ENCODE data around the gene TOP2A.

The TOP2A gene

DNA sequence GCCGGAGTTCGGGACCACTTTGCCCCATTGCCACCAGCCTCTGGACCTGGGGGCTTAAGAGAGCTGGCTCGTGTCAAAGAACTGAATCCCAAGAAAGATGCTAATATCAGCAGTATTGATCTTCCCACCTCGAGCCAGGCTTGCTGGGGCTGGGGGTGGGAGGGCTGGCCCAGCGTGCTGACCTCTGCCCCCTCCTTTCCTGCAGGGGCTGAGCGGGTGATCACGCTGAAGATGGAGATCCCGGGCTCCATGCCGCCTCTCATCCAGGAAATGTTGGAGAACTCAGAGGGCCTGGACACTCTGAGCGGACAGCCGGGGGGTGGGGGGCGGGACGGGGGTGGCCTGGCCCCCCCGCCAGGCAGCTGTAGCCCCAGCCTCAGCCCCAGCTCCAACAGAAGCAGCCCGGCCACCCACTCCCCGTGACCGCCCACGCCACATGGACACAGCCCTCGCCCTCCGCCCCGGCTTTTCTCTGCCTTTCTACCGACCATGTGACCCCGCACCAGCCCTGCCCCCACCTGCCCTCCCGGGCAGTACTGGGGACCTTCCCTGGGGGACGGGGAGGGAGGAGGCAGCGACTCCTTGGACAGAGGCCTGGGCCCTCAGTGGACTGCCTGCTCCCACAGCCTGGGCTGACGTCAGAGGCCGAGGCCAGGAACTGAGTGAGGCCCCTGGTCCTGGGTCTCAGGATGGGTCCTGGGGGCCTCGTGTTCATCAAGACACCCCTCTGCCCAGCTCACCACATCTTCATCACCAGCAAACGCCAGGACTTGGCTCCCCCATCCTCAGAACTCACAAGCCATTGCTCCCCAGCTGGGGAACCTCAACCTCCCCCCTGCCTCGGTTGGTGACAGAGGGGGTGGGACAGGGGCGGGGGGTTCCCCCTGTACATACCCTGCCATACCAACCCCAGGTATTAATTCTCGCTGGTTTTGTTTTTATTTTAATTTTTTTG, 61.6 kb downstream of the TOP2A start:
- no peak for DNase-seq

DNA sequence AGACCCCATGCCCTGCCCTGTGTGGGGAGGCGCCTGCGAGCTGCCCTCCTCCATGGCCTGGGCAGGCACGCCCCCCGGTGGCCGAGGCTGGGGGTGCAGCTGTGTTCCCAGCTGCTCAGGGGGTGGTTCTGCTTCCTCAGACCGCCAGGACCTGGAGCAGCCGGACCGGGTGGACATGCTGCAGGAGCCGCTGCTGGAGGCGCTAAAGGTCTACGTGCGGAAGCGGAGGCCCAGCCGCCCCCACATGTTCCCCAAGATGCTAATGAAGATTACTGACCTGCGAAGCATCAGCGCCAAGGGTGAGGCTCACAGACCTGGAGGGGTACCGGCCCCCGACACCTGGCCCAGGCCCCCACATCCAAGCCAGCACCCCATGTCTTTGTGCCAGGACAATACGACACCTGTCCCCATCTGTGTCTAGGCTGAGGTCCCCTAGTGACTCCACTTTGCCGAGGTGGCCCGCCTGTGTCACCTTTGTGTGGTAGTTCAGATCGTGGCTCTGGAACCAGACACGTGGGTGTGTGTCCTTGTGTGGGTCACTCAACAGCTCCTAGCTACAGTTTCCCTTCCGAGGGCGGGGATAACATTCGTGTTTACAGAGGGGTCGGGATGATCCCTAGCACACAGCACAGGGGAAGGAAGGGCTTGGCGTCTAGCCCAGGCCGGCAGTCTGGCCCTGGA, 62.4 kb downstream of the TOP2A start:
- DNase-seq, result peak; percentile 78

DNA sequence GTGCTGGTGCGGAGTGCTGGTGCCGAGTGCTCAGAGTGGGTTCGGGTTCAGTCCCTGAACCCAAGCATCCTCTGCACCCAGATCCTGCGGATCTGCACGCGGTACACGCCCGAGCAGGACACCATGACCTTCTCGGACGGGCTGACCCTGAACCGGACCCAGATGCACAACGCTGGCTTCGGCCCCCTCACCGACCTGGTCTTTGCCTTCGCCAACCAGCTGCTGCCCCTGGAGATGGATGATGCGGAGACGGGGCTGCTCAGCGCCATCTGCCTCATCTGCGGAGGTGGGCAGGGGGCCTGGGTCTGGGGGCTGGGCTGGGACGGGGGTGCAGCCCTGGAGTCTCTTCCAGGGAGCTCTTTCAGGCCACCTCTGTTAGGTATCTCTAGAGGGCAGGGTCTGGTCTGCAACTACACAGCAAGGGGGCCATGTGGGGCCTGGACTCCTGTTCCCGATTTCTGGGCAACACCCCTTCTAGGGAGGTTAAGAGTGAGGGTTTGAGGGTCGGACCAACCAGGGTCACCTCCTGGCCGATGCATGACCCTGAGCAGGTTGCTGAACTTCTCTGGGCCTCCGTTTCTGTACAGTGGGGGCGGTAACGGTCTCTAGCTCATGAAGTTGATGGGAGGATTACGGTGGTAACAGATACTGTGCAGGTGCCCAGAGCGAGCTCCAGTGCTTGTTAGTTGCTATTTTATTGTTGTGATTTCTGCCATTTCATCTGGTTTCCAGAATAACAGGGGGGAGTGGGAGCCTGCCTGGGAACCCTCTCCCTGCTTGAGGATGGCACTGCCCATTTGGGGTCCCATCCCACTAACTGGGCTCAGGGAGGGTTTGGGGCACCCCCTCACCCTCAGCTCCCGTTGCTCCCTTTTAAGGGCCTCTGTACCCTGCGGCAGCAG, 63.2 kb downstream of the TOP2A start:
- no peak for DNase-seq

DNA sequence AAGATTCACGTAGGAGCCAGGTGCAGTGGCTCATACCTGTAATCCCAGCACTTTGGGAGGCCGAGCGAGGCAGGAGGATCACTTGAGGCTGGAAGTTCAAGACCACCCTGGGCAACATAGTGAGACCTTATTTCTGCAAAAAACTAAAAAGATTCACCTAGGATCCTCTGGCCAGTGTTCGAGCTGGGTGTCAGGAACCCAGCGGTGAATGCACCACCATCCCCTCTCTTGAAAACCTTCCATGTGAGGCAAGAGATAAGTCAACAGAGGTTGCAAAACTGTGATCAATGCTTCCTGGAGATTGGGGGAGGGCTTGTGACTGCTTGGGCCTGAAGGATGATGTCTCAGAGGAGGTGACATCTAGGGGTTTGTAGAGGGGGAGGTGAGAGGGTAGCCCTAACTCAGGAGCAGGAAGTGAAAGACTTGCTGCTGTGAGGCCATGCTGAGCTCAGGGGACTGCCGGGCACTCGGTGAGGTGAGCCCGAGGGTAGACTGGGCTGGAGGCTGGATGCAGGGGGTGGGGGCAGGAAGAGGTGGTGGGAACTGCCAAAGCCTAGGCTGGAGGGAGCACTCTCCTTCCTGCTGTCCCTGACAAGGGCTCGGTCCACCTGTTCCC, 64.8 kb downstream of the TOP2A start:
- no peak for DNase-seq

DNA sequence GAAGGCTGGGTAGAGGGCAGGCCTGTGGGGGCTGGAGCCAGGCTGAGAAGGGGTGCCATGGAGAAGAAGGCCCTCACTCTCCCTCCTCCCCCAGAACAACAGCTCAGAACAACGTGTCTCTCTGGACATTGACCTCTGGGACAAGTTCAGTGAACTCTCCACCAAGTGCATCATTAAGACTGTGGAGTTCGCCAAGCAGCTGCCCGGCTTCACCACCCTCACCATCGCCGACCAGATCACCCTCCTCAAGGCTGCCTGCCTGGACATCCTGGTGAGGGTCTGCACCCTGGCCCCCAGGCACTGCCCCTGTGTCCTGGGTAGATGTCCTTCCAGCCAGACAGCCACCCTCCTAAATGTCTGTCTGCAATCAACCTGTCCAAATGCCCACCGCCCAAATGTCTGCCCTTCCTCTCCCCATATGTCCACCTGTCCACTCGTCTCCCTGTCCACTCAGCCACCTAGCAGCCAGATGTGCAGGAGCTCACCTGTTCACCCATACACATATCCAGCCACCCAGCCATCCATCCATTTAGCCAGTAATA, 65.4 kb downstream of the TOP2A start:
- DNase-seq, result no peak

DNA sequence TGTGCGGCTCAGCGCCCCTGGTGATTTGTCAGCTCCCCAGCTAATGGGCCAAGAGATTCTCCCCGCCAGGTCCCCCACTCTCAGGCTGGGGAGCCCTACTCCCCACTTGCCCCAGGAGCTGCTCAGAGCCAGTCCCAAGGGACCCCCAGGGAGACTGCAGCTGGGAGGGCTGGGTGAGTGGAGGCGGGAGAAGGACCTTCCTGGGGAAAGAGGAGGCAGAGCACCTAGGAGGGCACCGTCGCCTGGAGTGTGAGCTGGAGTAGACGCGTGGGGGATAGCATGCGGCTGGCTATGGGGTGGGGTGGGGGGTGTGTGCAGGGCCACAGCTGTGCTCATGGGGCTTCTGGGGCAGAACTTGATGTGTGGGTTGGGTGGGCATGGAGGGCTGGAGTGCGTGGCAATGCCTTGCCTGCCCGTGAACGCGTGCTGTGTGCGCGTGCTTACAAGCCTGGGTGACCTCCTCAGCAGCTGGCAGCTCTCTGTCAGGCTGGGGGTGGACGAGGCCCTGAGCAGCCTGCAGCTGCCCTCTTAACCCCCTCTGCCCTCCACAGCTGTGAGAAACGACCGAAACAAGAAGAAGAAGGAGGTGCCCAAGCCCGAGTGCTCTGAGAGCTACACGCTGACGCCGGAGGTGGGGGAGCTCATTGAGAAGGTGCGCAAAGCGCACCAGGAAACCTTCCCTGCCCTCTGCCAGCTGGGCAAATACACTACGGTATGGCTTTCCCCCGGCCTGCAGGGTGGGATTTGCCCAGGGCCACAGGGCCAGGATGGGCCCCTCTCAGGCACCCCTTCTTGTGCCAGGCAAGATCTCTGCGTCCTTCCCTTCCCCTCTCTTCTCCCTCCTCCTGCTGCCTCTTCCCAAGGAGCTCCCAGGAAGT, 66.1 kb downstream of the TOP2A start:
- no peak for DNase-seq

DNA sequence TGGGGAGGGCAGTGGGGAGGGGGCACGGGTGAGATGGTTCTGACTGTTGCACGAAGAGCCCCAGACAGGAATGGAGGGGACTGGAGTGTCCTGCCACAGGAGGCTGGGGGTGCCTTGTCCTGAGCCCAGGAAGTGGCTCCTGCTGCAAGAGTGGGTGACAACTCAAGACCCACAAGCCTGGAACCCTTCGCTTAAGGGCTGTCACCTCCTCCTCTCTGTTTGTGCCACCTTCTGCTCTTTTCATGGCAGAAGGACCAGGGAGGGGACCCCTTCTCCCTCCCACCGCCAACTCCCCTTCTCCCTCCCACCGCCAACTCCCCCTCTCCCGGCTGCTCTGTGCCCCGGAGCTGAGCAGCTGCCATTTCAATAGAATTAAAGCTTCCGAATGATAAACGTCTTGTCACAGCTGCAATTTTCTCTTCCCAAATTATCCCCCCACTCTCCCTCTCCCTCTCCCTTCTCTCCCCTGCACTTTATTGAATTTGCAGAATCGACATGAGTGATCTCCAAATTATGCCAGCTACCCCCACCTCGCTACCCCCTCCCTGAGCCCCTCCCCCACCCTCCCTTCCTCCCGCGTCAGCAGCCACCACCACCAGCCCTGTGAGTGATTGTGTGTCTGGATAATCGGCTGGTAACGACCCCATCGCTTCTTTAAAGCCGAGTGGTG, 66.9 kb downstream of the TOP2A start:
- DNase-seq, result peak; percentile 88

DNA sequence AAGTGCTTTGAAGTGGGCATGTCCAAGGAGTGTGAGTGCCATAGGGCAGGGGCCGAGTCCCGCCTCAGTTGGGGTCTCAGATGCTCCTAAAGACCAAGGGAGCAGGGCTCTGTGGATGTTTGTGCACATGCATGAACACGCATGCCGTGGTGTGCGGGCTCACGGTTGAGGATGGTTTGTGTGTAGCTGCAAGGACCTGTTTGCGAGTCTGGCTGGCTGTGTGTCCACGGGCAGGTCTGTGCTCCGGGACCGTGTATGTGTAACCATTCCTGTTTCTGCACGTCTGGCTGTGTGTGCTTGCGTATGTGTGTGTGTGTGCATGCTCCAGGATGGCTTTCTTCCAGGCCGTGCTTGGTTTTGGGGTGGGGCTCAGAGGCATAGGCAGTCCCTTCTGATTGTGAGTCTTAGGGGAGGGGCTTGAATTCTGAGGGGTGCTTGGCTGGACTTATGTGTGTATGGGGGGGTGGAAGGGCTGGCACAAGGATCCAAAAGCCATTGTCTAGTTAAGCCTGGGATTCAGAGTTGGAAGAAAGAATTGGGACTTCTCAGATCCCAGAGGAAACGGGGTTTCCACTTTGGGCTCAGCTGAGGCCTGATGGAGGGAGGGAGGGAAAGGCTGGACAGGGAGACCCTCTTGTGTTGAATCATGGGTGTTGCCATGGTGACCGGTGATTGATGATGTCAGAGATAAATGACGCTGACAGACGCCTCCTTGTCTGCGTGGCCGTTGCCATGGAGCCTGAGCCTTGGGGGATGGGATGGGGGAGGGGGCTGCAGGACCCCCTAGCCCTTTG, 67.6 kb downstream of the TOP2A start:
- DNase-seq, result peak; percentile 85

DNA sequence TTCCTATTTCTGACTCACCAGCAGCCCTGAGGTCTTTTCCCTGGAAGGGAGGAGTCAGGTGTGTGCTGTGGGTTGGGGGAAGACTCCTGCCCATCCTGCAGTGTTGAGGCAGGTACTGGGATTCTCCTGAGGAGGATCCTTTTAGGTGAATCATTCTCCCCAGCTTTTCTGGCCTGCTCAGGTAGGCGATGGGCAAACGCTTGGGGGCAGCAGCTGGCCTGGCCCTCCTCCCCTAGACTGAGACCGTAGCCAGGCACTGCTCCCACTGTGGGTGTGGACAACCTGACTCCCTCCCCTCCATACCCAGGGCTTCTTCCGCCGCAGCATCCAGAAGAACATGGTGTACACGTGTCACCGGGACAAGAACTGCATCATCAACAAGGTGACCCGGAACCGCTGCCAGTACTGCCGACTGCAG, 68.2 kb downstream of the TOP2A start:
- DNase-seq, result no peak

DNA sequence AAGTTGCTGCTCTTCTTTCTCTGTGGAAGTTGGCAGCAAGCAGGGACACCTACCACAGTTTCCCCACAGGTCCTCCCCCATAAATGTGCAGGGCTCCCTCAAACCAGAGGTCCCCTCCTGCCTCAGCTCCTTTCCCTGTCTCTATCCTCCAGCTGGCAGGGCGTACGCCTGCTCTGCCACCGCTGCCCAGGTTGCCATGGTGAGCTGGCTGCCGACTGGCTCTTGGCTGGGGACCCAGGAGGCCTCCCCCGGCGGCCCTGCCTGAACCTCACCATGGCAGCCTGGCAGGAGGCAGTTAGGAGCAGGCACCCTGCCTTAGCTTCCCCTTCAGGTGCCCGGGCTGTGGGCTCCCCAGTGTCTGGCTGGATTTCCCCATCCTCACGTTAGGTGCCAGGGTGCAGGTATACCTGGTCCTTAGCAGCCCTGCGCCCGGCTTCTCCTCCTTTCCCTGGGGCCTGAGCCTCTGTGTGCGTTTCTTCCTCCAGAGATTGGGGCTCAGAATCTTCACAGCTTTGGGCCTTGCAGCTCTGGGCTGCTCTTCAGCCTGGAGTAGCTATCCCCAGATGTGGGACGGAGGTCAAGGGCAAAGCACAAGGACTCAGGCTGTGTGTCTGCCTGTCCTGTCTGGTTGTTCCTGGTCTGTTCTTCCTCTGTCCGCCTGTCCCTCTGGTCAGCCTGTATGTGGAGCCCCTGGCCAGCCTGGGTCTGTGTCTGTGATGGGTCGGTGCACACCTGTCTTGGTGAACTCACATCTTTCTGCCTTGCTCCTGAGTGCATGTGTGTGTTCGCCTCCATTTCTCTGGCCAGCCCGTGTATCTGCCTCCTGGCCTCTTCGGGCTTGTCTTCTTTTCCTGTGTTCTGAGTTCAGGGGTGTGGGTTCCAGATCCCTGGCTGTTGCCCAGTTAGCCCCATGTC, 68.9 kb downstream of the TOP2A start:
- no peak for DNase-seq

DNA sequence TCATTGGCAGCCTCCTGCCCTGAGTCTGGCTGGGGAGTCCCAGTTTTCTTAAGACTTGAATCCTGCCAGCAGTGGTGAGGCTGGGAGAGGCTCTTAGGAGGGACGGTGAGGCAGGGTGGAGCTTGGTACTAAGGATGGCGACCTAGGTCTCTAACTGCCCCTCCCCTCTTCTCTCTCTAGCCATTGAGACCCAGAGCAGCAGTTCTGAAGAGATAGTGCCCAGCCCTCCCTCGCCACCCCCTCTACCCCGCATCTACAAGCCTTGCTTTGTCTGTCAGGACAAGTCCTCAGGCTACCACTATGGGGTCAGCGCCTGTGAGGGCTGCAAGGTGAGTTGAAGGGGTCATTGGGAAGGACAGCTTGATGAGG, 69.6 kb downstream of the TOP2A start:
- no peak for DNase-seq

DNA sequence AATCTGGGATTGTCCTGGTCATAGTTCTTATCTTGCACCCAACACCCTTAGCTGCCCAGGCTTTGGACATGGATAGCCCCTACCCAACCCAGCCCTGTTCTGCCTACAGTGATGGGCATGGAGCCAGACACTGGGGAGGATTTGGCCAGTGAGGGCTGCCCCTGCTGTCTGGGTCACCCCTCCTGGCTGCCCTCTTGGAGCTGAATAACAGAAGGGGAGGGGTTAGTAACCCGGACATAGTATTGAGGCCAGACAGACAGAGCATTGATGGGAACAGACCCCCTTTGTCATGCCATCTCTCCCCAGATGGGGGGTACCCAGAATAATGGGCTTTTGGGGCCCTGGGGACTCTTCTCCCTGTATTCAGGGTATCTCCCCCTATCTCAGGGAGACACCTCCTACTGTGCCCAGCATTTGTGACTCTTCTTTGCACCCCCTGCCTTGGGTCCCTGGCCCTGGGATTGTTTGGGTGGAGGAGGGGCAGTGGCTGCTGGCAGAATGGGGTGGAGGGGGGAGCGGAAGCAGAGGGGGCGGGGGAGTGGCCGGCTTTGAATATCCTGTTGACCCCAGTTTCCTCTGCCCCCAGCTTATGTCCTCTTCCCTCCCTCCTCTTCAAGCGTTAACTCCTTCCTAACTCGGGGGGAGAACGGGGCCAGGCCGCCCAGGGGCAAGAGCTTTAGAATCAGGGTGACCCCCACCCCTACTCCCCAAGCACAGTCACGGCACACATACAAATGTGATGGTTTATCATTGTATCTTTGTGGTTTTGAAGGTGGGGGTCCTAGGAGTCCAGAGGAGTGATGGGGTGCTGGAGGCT, 70.2 kb downstream of the TOP2A start:
- no peak for DNase-seq

DNA sequence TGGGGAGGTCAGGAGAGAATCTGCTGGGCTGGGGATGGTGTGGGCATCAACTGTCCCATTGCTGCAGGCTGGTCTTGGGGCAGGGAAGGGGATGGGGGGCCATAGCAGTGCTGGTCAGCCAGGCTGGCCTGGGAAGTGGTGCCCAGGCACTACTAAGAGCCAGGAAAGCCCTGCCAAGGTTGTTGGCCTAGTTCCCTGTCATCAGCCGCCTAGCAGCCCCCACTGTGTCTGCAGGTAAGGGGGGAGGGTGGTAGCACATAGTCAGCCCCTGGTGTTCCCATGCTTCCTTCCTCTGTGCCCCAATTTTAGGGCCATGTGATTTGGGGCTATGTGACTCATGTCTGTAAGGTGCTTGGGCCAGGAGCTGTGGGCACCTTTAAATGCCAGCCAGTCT, 70.9 kb downstream of the TOP2A start:
- no peak for DNase-seq

DNA sequence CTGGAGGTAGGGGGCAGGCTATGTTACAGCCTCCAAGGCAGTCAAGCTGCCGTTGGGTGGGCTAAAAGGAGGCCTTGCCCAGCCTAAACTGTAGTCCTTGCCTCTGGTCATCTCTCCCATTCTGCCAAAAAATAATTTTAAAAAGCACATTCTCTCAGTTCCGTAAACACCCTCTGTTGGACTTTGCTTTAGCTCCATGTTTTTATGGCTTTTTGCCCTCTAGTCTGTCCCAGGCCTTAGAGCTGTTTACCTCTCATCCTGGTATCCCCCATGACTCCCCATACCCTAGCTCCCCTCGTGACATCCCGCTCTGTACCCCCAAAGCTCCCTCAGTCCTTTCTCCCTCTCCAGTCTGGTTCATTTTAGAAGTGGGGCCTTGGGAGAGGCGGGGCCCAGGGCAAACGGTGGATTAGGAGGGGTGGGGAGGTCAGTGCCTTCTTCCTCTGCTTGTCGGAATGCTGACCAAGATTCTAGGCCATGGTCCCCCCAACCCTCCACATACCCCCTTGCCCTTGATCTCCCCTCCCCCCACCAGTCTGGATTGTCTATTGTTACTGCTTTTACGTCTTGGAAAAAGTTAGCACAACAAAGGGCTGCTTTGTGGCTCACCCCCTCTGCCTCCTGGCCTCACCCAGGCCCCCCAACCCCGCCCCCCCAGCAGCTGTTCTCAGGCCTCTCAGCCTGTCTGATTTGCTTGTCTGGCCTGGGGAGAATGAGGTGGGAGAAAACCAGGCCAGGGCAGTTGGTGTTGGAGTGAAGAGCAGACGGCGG, 71.5 kb downstream of the TOP2A start:
- no peak for DNase-seq

DNA sequence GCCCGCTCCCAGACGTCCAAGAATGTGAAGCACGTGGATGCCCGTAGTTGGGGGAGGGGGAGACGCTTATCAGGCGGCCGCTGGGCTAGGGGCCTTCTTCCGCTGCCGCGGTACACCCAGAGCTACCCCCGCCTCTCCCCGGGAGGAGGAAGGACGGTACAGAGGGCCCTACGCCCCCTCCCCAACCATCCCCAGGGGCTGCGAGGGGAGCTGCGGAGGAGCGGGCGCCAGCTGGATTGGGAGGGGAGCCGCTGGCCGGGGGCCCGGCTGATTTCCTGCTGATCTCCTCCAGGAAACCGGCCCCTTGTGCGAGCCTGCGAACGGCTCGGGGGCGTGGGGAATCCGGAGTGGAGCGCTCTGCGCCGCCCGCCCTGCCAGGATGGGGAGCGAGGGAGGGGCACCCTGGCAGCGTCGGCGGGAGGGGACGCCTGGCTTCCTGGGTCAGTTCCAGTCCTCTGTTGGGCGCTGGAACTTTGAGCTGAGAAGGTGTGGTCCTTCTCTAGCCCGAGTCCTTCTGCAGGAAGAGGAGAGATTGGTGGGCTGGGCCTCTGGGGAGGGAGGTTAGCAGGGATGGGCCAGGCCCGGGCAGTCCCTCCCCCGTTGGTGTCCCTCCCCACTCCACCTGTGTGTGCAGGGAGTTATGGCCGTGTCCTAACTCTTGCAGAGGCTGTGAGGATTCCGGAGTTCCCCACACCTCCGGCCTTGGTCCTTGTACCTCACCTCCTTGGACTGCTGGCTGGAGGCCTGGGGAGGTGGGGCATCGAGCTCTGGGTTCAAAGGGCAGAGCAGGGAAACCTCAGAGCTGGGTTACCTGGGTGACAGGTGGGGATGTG, 72.3 kb downstream of the TOP2A start:
- peak; percentile 80 for DNase-seq
